ENCODE results near the gene BPNT1.
"Not testable (repeated sequence)": the region's sequence is repeated elsewhere in the genome, so short reads cannot be mapped to it uniquely, and the experiment has no call there.

BPNT1 gene

DNA sequence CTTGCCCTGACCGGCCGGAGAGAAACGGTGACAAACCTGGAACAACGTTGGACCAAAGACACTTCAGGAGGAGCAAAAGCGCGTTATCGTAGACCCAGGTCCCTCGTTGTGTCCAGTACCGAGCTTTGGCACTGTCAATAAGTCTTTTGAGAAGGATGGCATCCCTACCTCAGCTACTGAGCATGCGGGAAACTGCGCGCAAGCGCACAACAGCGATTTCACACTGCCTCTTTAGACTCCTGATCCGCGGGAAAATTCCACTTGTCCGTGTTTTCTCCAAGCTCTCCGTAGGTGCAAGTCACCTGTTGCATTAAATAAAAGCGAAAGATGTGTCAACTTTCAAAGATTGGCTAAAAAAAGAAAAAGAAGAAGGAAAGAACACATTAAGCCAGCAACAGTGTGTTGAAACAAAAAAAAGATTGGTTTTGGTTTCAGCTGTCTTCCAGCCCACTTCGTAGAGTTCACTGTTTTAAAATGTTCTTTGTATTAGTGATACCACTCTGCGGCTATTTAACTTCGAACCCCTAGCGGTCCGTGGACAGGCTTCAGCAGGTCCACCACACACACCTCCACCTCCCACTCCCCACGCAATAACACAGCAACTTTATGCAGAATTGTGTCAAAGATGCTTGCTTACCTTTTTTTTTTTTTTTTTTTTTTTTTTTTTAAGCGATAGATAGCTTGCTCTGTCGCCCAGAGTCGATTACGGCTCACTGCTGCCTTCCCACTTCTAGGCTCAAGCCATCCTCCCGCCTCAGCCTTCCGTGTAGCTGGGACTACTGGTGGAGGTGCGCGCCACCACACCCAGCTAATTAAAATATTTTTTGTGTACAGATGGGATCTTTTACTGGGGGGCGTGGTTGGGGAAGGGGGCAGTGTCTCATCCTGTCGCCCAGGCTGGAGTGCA lies at the start of gene BPNT1:
Gene BPNT1, minus strand, starts transcription at position 139 of the 907 bp plus-strand sequence. CDS start 9,942 bp downstream, outside the sequence.
- Mint-ChIP-seq H3K27ac (peak within 1 kb of the TSS; percentile 85), H3K4me3 (peak within 1 kb of the TSS; percentile 98), H3K4me1 (no peaks in the 10 kb centered on the region), H3K36me3 (no peaks in the 10 kb centered on the region), H3K27me3 (no peaks in the 10 kb centered on the region), H3K9me3 (no peaks in the 10 kb centered on the region)
- DNase-seq (ENCODE audit: low spot score in 2 of 2) (peak; percentile 99 to 100), ATAC-seq (ENCODE audit: low read depth) (peak; percentile 66)

GRCh38 chr1:220137019-220137786 lies 47.6 kb upstream of the BPNT1 start:
- no peak for DNase-seq (ENCODE audit: low spot score in 2 of 2)
- peaks cover 2% of the 10 kb centered on the region for H3K9me3 Mint-ChIP-seq
- no peak overlapping the region for H3K4me3 Mint-ChIP-seq
- peaks cover 39% of the 10 kb centered on the region for H3K36me3 Mint-ChIP-seq
- ATAC-seq (ENCODE audit: low read depth): peak; percentile 58
- H3K4me1 Mint-ChIP-seq: no peaks in the 10 kb centered on the region
- peak overlapping the region; percentile 68 for H3K27ac Mint-ChIP-seq
- no peaks in the 10 kb centered on the region for H3K27me3 Mint-ChIP-seq

DNA sequence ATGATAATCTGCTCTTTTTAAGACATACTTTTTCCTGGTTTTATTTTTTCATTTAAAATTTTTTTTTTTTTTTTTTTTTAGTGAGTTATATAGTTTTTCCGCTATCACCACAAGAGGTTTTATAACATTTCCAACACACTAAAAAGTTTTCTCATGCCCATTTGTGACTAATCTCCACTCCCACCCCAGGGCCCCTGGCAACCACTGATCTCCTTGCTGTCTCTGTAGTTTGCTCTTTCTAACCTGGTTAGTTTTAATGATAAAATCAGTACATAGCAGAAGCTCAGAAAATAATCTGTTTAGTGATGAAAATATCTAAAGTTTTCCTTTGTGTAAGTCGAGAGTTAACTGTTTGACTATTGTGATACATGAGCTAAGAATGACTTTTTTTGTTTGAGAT lies 46.2 kb upstream of the BPNT1 start:
- Mint-ChIP-seq H3K27me3 (no peaks in the 10 kb centered on the region), H3K27ac (no peak overlapping the region), H3K4me3 (no peak overlapping the region), H3K36me3 (peaks cover 34% of the 10 kb centered on the region), H3K4me1 (no peaks in the 10 kb centered on the region), H3K9me3 (no peaks in the 10 kb centered on the region)
- no peak for ATAC-seq (ENCODE audit: low read depth)
- no peak for DNase-seq (ENCODE audit: low spot score in 2 of 2)

DNA sequence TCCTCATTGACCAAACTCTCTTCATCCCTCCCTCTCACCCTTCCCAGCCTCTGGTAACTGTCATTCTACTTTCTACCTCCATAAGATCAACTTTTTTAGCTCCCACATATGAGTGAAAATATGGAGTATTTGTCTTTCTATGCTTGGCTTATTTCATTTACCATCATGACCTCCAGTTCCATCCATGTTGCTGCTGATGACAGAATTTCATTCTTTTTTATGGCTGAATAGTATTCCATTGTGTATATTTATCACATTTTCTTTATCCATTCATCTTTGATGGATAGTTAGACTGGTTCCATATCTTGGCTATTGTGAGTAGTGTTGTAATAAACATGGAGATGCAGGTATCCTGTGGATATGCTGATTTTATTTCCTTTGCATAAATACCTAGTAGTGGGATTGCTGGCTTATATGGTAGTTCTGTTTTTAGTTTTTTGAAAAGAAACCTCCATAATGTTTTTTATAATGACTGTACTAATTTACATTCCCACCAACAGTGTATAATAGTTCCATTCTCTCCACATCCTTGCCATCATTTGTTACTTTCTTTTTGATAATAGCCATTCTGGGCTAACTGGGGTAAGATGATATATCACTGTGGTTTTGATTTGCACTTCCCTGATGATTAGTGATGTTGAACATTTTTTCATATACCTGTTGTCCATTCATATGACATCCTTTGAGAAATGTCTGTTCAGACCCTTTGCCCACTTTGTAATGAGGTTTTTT lies 40.1 kb upstream of the BPNT1 start:
- Mint-ChIP-seq H3K27me3 (no peaks in the 10 kb centered on the region), H3K9me3 (peaks cover 3% of the 10 kb centered on the region), H3K4me3 (no peak overlapping the region), H3K36me3 (peaks cover 51% of the 10 kb centered on the region), H3K4me1 (no peaks in the 10 kb centered on the region), H3K27ac (no peak overlapping the region)
- DNase-seq (ENCODE audit: low spot score in 2 of 2): no peak
- no peak for ATAC-seq (ENCODE audit: low read depth)

GRCh38 chr1:220127076-220127475 lies 37.5 kb upstream of the BPNT1 start:
- Mint-ChIP-seq H3K27me3 (no peaks in the 10 kb centered on the region), H3K4me3 (no peak overlapping the region), H3K9me3 (peaks cover 3% of the 10 kb centered on the region), H3K27ac (no peak overlapping the region), H3K36me3 (peaks cover 37% of the 10 kb centered on the region), H3K4me1 (peaks cover 5% of the 10 kb centered on the region)
- ATAC-seq (ENCODE audit: low read depth): no peak
- DNase-seq (ENCODE audit: low spot score in 2 of 2): no peak

DNA sequence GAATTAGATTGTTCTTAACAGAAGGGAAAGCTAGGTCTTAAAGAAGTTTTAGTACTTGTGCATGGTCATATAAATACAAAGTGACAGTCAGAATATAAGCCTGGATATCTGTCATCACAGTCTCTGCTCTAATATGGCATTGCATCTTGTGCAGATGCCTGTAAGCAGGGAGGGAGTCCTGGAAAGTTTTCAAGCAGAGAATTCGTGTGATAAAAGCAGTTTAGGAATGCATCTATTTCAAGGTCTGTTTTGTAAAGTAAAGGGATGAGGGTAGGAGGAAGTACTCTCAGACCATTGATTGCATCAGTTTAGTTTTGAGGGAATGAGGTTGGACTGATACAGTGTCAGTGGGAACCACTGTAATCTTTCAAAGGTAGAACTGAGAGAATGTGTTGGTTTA lies 35.0 kb upstream of the BPNT1 start:
- Mint-ChIP-seq H3K4me3 (no peak overlapping the region), H3K36me3 (peaks cover 28% of the 10 kb centered on the region), H3K27ac (peak overlapping the region; percentile 9), H3K4me1 (peaks cover 5% of the 10 kb centered on the region), H3K9me3 (peaks cover 3% of the 10 kb centered on the region), H3K27me3 (no peaks in the 10 kb centered on the region)
- no peak for ATAC-seq (ENCODE audit: low read depth)
- no peak for DNase-seq (ENCODE audit: low spot score in 2 of 2)

GRCh38 chr1:220123889-220124288 lies 34.3 kb upstream of the BPNT1 start:
- no peak overlapping the region for H3K27ac Mint-ChIP-seq
- peaks cover 26% of the 10 kb centered on the region for H3K36me3 Mint-ChIP-seq

DNA sequence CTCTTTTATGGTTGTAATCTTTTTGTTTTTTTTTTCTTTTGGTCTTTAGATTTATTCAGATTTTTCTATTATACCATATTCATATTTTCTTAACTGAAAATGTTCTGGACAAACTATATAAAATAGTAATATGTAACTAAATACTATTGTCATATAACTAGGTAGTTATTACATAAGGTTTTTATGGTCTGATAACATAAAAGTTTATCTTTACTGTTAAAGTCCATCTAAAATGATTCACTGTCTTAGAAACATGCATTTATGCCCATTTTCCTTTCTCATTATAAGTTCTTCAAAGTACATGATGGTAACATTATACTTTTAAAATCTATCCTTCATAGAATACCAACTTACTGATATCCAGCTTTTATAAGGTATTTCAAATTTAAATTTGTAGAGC lies 33.5 kb upstream of the BPNT1 start:
- Mint-ChIP-seq H3K27ac (no peak overlapping the region), H3K27me3 (no peaks in the 10 kb centered on the region), H3K4me3 (no peak overlapping the region), H3K4me1 (peaks cover 5% of the 10 kb centered on the region), H3K36me3 (peaks cover 19% of the 10 kb centered on the region), H3K9me3 (no peaks in the 10 kb centered on the region)
- DNase-seq (ENCODE audit: low spot score in 2 of 2): no peak
- ATAC-seq (ENCODE audit: low read depth): no peak

More at GRCh38 chr1:220123889-220124288, 34.3 kb upstream of the BPNT1 start:
- H3K27me3 Mint-ChIP-seq: no peaks in the 10 kb centered on the region
- no peak for DNase-seq (ENCODE audit: low spot score in 2 of 2)
- ATAC-seq (ENCODE audit: low read depth): peak; percentile 52
- no peak overlapping the region for H3K4me3 Mint-ChIP-seq
- peaks cover 5% of the 10 kb centered on the region for H3K4me1 Mint-ChIP-seq
- no peaks in the 10 kb centered on the region for H3K9me3 Mint-ChIP-seq

DNA sequence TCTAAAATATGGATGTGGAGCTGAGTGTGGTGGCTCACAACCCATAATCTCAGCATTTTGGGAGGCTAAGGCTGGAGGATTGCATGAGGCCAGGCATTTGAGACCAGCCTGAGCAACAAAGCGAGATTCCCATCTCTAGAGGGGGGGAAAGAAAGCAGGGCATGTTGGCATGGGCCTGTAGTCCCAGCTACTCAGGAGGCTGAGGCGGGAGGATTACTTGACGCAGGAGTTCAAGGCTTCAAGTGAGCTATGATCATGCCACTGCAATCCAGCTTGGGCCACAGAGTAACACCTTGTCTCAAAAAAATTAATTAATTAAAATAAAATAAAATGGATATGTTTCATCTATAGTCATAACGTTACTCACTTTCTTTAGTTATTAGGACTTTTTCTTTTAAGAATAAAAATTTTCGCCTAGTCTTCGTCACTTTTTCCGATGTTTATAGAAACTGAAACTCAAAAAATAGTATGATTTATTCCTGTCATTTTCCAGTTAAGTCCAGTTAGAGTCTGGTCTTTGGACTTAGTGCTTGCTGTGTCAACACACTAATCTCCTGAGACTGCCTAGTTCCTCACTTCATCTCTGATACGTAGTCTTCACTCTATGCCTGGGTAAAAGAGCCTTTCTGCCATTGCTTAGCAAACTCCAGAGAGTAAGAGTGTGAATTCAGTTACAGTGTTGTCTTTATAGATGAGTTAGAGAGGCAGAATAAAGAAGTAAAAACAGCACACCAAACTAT lies 32.4 kb upstream of the BPNT1 start:
- no peaks in the 10 kb centered on the region for H3K27me3 Mint-ChIP-seq
- no peak overlapping the region for H3K4me3 Mint-ChIP-seq
- H3K36me3 Mint-ChIP-seq: peaks cover 14% of the 10 kb centered on the region
- peak overlapping the region; percentile 53 for H3K27ac Mint-ChIP-seq
- H3K4me1 Mint-ChIP-seq: peaks cover 5% of the 10 kb centered on the region
- ATAC-seq (ENCODE audit: low read depth): no peak
- no peaks in the 10 kb centered on the region for H3K9me3 Mint-ChIP-seq
- DNase-seq (ENCODE audit: low spot score in 2 of 2): no peak

GRCh38 chr1:220119043-220119512 lies 29.5 kb upstream of the BPNT1 start:
- no peak for DNase-seq (ENCODE audit: low spot score in 2 of 2)
- H3K36me3 Mint-ChIP-seq: peaks cover 7% of the 10 kb centered on the region
- peaks cover 4% of the 10 kb centered on the region for H3K4me1 Mint-ChIP-seq
- no peaks in the 10 kb centered on the region for H3K9me3 Mint-ChIP-seq
- no peak for ATAC-seq (ENCODE audit: low read depth)
- H3K27me3 Mint-ChIP-seq: no peaks in the 10 kb centered on the region
- H3K4me3 Mint-ChIP-seq: no peak overlapping the region
- H3K27ac Mint-ChIP-seq: no peak overlapping the region

DNA sequence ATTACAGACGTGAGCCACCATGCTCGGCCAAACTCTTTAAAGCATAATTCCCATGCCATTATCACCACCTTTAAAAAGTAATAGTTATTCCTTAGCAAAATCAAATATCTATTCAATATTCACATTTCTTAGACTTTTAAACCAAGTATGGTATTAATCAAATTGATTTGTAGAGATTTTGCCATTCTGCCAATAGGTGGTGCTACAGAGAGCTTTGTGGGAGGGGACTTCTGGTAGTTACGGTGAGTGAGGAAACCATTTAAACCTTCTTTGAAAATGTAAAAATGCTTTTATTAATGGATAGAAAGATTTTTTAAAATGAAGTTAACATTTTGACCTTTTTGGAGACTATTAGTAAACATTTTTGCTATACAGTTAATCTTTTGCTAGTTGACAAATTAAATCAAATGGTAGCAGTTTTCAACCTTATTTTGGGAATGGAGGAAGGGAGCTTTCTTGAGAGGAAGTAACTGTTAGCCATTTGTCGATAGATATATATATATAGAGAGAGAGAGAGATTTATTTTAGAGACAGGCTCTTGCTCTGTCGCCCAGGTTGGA lies 23.6 kb upstream of the BPNT1 start:
- peak in 1 of 2 donors; percentile 38 for DNase-seq (ENCODE audit: low spot score in 2 of 2)
- Mint-ChIP-seq H3K4me1 (peaks cover 3% of the 10 kb centered on the region), H3K27me3 (no peaks in the 10 kb centered on the region), H3K9me3 (no peaks in the 10 kb centered on the region), H3K36me3 (peaks cover 14% of the 10 kb centered on the region), H3K27ac (no peak overlapping the region), H3K4me3 (no peak overlapping the region)
- peak; percentile 72 for ATAC-seq (ENCODE audit: low read depth)

- H3K27me3 Mint-ChIP-seq; H3K9me3 Mint-ChIP-seq; H3K4me1 Mint-ChIP-seq; DNase-seq (ENCODE audit: low spot score in 2 of 2); ATAC-seq (ENCODE audit: low read depth); H3K27ac Mint-ChIP-seq; H3K4me3 Mint-ChIP-seq: not testable (repeated sequence)
- H3K36me3 Mint-ChIP-seq: peaks cover 16% of the 10 kb centered on the region
These were observed 23.0 kb upstream of the BPNT1 start for GRCh38 chr1:220112600-220112999.

DNA sequence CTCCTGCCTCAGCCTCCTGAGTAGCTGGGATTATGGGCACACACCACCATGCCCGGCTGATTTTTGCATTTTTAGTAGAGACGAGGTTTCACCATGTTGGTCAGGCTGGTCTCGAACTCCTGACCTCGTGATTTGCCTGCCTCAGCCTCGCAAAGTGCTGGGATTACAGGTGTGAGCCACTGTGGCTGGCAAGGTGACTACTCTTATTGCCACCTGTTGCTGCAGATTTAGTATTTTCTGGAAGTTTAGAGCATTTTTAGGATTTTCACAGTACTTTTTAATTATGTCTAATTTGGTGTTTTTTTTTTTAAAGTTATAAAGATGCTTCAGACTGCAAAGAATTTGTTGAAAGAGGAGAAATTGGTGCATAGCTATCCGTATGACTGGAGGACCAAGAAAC lies 20.9 kb upstream of the BPNT1 start:
- H3K9me3 Mint-ChIP-seq; ATAC-seq (ENCODE audit: low read depth); H3K4me1 Mint-ChIP-seq; DNase-seq (ENCODE audit: low spot score in 2 of 2); H3K4me3 Mint-ChIP-seq; H3K27me3 Mint-ChIP-seq; H3K27ac Mint-ChIP-seq: not testable (repeated sequence)
- peaks cover 22% of the 10 kb centered on the region for H3K36me3 Mint-ChIP-seq
